Fibroblast of lung (primary cell): ENCODE data around the gene EFHB.

Source experiments
- CTCF ChIP-seq, 2 donors: IDR thresholded peaks in 1 of 2; conservative IDR thresholded peaks in 1 of 2; 1 replicate in 1 of 2; 2 replicates in 1 of 2; pipeline ENCODE4 v1.5.1; 2011 to 2012; ENCODE audit warnings: low read length in 2 of 2, control low read depth in 1 of 2, inconsistent platforms in 1 of 2, low read depth in 1 of 2, mild to moderate bottlenecking in 1 of 2
- EZH2 ChIP-seq: IDR thresholded peaks from 2 replicates; pipeline ENCODE4 v1.5.1; 2012; ENCODE audit warnings: low read length, control low read depth, mild to moderate bottlenecking; ENCODE audit errors: missing control alignments

- TF ChIP-seq CTCF (conservative IDR thresholded peaks at IDR 0.05 in 1 of 2, IDR thresholded peaks at IDR 0.05 in 1 of 2; ENCODE audit: low read depth in 1 of 2, low read length in 2 of 2) (no peak), EZH2 (no peak)
Observed at GRCh38 chr3:19931180-19931692, 2.8 kb downstream of the EFHB start.
